ENCODE data around the gene PIP4P1.
"Not testable (repeated sequence)": the region's sequence is repeated elsewhere in the genome, so short reads cannot be mapped to it uniquely, and the experiment has no call there.

PIP4P1 gene

GRCh38 chr14:20461225-20462141, at the start of gene PIP4P1:
Gene PIP4P1, minus strand, starts transcription at chr14:20461434. Its CDS starts 109 bp downstream, at chr14:20461325.
- DNase-seq = peak; percentile 99

- DNase-seq = no peak
Measured at GRCh38 chr14:20508367-20508766, 47.1 kb upstream of the PIP4P1 start.

GRCh38 chr14:20507537-20507936, 46.3 kb upstream of the PIP4P1 start:
- DNase-seq = not testable (repeated sequence)

- not testable (repeated sequence) for DNase-seq
Measured at GRCh38 chr14:20506752-20507151, 45.5 kb upstream of the PIP4P1 start.

DNA sequence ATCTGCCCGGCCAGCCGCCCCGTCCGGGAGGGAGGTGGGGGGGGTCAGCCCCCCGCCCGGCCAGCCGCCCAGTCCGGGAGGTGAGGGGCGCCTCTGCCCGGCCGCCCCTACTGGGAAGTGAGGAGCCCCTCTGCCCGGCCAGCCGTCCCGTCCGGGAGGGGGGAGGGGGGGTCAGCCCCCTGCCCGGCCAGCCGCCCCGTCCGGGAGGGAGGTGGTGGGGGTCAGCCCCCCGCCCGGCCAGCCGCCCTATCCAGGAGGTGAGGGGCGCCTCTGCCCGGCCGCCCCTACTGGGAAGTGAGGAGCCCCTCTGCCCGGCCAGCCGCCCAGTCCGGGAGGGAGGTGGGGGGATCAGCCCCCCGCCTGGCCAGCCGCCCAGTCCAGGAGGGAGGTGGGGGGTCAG, 45.0 kb upstream of the PIP4P1 start:
- DNase-seq = not testable (repeated sequence)

GRCh38 chr14:20503898-20504297, 42.7 kb upstream of the PIP4P1 start:
- no peak for DNase-seq

- DNase-seq = no peak
Measured at GRCh38 chr14:20501346-20501745, 40.1 kb upstream of the PIP4P1 start.

GRCh38 chr14:20499881-20500280, 38.6 kb upstream of the PIP4P1 start:
- no peak for DNase-seq

- DNase-seq = no peak
Measured at GRCh38 chr14:20499108-20499507, 37.9 kb upstream of the PIP4P1 start.

- no peak for DNase-seq
Measured at GRCh38 chr14:20498622-20499021, 37.4 kb upstream of the PIP4P1 start.

DNA sequence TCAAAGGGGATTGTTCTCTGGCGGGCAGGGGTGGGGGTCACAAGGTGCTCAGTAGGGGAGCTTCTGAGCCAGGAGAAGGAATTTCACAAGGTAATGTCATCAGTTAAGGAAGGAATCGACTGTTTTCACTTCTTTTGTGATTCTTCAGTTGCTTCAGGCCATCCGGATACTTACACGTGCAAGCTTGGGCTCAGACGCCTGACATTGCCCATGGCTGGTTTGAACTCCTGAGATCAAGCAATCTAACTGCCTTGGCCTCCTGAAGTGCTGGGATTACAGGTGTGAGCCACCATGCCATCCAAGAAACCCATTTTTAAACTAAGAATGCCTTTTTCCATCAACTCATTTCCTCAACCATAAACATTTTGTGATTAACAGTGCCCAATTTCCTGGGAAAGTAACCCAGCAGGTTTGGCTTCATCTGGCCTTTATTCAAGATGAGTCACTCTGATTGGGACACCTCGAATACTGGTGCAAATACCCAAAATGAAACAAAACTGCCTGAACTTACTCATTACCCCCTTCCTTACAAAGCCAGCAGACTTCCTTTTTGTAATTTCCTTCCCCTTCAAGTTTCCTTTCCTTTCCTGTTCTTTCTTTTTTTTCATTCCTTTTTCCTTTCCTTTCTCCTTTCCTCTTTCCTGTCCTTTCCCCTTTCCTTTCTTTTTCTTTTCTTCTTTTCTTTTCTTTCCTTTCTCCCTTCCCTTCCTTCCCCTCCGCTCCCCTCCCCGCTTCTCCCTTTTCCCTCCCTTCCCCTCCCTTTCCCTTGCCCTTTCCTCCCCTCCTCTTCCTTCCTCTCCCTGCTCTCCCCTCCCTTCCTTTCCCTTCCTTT, 33.9 kb upstream of the PIP4P1 start:
- DNase-seq = no peak

GRCh38 chr14:20493634-20494033, 32.4 kb upstream of the PIP4P1 start:
- no peak for DNase-seq

DNA sequence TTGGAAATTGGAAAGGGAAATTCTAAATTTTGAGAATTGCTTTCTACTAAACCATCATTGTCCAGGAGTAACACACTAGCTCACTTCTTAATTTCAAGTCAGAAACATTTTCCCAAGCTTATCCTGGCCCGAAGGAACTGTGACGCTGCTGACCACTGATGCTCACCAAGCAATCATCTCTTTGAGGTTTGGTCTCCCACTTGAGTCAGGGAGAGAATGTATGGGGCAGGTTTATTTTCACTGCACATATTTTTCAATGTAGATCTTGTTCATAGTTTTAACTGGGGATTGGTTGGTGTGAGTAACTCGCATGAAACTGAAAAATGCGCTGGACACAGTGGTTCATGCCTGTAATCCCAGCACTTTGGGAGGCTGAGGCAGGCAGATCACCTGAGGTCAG, 31.3 kb upstream of the PIP4P1 start:
- DNase-seq = no peak

DNA sequence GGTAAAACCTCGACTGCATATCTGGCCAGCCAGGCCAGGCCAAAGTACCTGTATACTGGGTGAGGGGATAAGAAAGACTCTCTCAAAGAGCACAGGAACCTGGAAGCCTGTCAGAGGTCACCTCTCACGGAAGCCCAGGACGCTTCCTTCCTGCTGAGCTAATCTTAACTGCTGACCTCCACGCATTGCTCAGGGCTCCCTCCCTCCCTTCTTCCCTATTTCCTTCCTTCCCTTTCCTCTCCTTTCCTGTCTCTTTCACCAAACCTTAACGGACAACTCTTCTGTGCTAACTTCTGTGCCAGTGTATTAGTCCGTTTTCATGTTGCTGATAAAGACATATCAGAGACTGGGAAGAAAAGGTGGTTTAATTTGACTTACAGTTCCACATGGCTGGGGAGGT, 29.3 kb upstream of the PIP4P1 start:
- no peak for DNase-seq

DNA sequence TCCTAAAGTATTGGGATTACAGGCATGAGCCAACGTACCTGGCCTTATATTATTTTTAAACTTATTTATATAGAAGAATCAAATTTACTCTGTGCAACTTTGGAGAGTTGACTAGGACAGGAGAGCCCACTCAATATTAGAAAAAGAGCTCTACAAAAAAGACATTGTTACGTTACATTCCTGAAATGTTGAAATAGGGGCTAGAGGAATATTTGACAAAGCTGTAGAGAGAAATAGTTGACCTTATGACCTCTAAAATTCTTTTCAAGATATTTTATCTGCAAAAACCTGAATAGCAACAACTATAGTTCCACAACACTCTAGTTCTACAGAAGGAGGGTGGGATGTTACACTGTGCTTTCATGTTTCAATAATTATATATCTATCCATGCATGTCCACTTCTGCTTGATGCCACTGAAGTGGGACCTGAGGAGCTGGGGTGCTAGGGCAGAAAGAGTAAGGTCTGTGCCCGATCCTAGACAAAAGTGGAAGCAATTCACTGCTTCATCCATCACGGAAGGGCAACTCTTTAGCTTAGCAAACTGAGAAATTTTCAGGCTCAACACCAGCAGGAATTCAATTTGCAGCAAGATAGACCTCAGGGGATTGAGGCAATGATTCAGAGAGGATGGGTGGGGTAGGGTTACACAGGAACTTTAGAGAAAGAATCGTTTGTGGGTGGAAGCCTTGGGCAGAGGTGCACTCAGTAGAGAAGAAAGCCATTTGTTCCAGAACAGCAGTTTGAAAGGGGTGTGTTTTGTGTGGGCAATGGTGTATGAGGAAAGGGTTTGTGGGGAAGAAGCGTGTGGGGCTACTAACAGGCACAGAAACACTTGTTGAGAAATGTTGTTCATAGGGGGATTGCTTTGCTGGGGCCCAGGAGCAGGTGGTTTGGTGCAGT, 28.1 kb upstream of the PIP4P1 start:
- DNase-seq = no peak

DNA sequence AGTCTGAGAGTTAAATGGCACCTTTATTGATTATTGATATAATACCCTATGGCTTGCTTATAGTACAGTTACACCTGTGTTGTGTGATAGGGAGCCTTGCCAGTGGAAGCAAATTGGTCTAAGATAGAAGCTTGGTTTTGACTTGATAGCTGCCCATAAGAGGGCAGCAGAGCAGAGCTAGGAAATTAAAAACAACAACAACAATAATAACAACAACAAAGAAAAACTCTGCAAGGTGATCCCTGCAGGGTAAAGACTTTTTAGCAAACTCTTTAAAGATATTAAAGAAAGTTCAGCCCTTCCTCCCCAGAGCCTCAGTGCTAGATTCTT, 26.1 kb upstream of the PIP4P1 start:
- DNase-seq = no peak

DNA sequence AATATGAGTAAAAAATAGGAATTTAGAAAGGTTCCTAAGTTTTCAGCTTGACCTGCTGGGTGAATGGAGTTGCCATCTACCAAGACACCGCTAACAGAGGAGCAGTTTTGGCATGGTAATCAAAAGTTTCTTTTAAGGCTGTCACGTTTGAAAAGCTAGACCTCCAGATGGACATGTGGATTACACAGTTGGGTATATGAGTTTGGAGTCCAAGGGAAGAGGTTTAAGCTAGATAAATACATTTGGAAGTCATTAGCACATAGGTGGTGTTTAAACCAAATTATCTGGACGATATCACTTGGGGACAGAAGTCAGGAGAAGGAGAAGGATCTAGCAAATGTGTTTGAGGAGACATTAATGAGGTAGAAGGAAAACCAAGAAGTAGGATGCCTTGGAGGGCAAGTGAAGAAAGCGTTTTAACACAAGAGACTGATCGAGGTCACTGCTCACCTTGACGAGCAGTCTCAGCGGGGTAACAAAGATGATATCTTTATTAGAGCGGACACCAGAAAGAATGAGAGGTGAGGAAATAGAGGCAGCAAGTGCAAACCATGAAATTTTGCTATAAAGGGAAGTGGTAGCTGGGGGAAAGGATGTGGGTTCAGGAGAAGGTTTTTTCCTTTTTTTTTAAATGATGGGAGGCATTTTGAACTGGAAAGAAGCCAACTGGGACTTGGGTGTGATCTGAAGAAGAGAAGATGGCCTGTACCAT, 25.6 kb upstream of the PIP4P1 start:
- DNase-seq = no peak

DNA sequence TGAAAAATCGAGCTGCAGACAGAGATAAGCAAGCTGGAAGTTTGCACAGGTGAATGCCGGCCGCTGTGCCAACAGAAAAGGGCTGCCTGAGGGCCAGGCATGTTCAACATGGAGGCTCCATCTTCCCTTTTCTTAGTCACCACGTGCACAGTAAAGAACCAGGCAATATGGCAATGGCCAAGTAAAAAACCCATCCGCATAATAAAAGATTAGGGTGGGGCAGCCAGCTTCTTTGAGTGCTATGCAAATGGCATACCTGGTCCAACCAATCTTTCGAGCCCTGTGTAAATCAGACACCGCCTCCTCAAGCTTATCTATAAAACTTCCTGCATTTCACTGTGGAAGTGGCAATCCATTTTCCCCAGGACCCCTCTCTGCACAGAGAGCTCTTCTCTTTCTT, 24.7 kb upstream of the PIP4P1 start:
- no peak for DNase-seq

DNA sequence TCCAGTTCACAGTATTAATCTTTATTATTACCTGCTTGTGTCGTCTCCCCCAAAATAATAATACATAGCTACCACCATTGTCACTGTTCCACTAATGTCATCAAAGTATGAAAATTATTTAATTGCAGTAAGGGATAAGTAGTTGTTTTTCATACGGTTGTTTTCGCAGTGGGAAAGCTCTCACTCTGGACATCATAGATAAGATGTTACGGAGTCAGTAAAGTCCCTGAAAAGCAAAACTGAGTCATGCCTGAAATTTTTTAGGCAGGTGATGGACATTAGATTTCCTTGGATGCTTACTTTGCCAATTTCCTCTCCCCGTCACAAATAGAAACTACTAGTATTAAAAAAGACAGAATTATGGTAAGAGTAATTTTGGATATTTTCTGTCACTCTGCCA, 21.1 kb upstream of the PIP4P1 start:
- DNase-seq = no peak

- no peak for DNase-seq
Measured at GRCh38 chr14:20478894-20479293, 17.7 kb upstream of the PIP4P1 start.

DNA sequence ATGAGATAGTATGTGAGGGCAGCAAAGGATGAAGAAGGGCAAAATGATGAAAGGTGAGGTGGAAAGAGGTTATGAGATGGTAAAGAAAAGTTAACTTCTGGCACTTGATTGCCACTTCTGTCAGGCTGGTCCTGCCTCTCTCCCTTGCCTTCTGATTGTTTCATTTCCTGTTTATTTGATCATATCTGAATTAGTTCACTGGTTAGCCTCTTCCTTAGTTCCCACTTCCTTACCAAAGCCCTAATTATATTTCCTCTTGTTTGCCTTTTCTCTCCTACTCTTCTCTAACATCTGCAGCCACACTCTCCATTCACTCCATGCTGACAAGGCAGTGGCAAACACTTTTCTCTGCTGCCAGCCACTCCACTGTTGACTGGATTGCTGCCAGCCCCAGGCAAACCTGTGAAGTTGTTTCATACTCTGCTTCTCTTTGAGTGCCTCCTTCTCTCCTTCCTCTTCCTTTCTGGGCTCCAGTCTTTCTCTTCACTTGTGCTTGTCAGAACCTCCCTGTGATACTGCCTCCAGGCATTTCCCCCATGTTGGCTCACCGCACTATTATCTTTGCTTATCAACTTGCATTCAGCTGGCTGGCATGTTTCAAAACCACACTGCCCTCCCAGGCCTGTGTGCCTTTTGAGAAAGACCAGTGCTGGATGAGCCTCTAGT, 16.1 kb upstream of the PIP4P1 start:
- DNase-seq = no peak

GRCh38 chr14:20476776-20477175, 15.5 kb upstream of the PIP4P1 start:
- DNase-seq = no peak

Measured in stimulated activated CD4-positive, alpha-beta T cell treated with anti-CD3 and anti-CD28 coated beads, Interleukin-4, amount 100 ng/mL, for 24 hours (primary cell).